Upper lobe of left lung (tissue), 4 donors: Measurements from ENCODE around the gene GPX1.

ENCODE experiments used
- CTCF ChIP-seq, 6 experiments: fragments of 450-650 bp in 4 of 6; fragments of 200-600 bp in 2 of 6; sonication (generic) in 2 of 6; IDR thresholded peaks; one replicate each; pipeline ENCODE4 v1.5.1; 2016 to 2019; ENCODE audit warnings: antibody characterized with exemption in 6 of 6
- POLR2AphosphoS5 ChIP-seq, 2 donors: sonication (generic); formaldehyde crosslinking; IDR thresholded peaks; one replicate each; pipeline ENCODE4 v1.5.1; 2017; ENCODE audit warnings: antibody characterized with exemption in 2 of 2

DNA sequence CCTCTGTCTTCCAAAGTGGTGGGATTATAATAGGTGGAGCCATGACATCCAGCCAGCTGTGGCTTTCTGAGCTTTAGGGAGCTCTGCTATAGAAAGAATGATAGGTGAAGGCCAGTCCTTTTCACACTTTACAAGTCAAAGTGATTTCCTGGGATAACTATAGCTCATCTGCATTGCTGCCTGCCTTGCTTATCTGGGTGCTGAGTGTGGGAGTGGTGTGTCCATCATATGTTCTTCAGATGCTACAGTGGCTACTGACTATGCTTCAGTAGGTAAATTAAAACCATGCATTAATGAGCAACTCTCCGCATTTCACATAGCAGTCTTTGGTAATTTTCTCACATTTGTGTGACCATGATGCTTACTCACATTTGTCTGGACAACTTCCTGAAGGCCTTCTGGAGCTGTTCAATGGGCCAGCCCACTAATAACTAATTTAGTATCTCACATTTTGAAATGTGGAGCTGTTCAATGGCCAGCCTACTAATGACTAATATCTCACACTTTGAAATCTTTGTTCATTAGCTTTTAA, 30.2 kb upstream of the GPX1 start:
- TF ChIP-seq POLR2AphosphoS5 (IDR thresholded peaks at IDR 0.05), result no peak
- TF ChIP-seq CTCF (IDR thresholded peaks at IDR 0.05), result no peak
